ENCODE results near the gene IGSF6.
"Not testable (repeated sequence)": the region's sequence is repeated elsewhere in the genome, so short reads cannot be mapped to it uniquely, and the experiment has no call there.

IGSF6 gene

GRCh38 chr16:21652453-21652852 lies at the start of gene IGSF6:
TSS of gene IGSF6 (minus strand) at chr16:21652608. CDS start at chr16:21652598, 10 bp downstream.
- Mint-ChIP-seq H3K27me3 (no peaks in the 10 kb centered on the region), H3K4me1 (ENCODE audit: low read depth) (peaks cover 68% of the 10 kb centered on the region), H3K36me3 (ENCODE audit: low read depth) (peaks cover 59% of the 10 kb centered on the region), H3K27ac (peak within 1 kb of the TSS; percentile 85), H3K4me3 (peak within 1 kb of the TSS; percentile 83), H3K9me3 (no peaks in the 10 kb centered on the region)
- intact Hi-C loops (cut with micrococcal nuclease): no loop called here

- H3K4me3 Mint-ChIP-seq: no peak overlapping the region
- no peaks in the 10 kb centered on the region for H3K36me3 Mint-ChIP-seq (ENCODE audit: low read depth)
- H3K27ac Mint-ChIP-seq: no peak overlapping the region
- intact Hi-C loops (cut with micrococcal nuclease): no loop called here
- H3K9me3 Mint-ChIP-seq: no peaks in the 10 kb centered on the region
- H3K4me1 Mint-ChIP-seq (ENCODE audit: low read depth): peaks cover 19% of the 10 kb centered on the region
- H3K27me3 Mint-ChIP-seq: no peaks in the 10 kb centered on the region
These were observed 48.9 kb upstream of the IGSF6 start for GRCh38 chr16:21701271-21701670.

GRCh38 chr16:21698169-21699032 lies 46.0 kb upstream of the IGSF6 start:
- Mint-ChIP-seq H3K4me3 (no peak overlapping the region), H3K9me3 (no peaks in the 10 kb centered on the region), H3K4me1 (ENCODE audit: low read depth) (peaks cover 10% of the 10 kb centered on the region), H3K27me3 (no peaks in the 10 kb centered on the region), H3K36me3 (ENCODE audit: low read depth) (no peaks in the 10 kb centered on the region), H3K27ac (no peak overlapping the region)
- intact Hi-C loops (cut with micrococcal nuclease): no loop called here

GRCh38 chr16:21697032-21697431 lies 44.6 kb upstream of the IGSF6 start:
- peaks cover 3% of the 10 kb centered on the region for H3K27me3 Mint-ChIP-seq
- no peaks in the 10 kb centered on the region for H3K36me3 Mint-ChIP-seq (ENCODE audit: low read depth)
- no peaks in the 10 kb centered on the region for H3K9me3 Mint-ChIP-seq
- H3K4me1 Mint-ChIP-seq (ENCODE audit: low read depth): peaks cover 5% of the 10 kb centered on the region
- no peak overlapping the region for H3K27ac Mint-ChIP-seq
- intact Hi-C loops (cut with micrococcal nuclease): no loop called here
- H3K4me3 Mint-ChIP-seq: no peak overlapping the region

- Mint-ChIP-seq H3K9me3 (no peaks in the 10 kb centered on the region), H3K4me3 (no peak overlapping the region), H3K27me3 (peaks cover 4% of the 10 kb centered on the region), H3K36me3 (ENCODE audit: low read depth) (no peaks in the 10 kb centered on the region), H3K27ac (no peak overlapping the region), H3K4me1 (ENCODE audit: low read depth) (peaks cover 5% of the 10 kb centered on the region)
- intact Hi-C loops (cut with micrococcal nuclease): no loop called here
These were observed 42.2 kb upstream of the IGSF6 start for GRCh38 chr16:21694609-21695008.

GRCh38 chr16:21690967-21691366 lies 38.6 kb upstream of the IGSF6 start:
- peaks cover 17% of the 10 kb centered on the region for H3K27me3 Mint-ChIP-seq
- H3K27ac Mint-ChIP-seq; H3K36me3 Mint-ChIP-seq (ENCODE audit: low read depth); H3K4me1 Mint-ChIP-seq (ENCODE audit: low read depth); intact Hi-C loops (cut with micrococcal nuclease); H3K9me3 Mint-ChIP-seq; H3K4me3 Mint-ChIP-seq: not testable (repeated sequence)

- Mint-ChIP-seq H3K4me1 (ENCODE audit: low read depth) (no peaks in the 10 kb centered on the region), H3K9me3 (no peaks in the 10 kb centered on the region), H3K4me3 (no peak overlapping the region), H3K27ac (no peak overlapping the region), H3K27me3 (peaks cover 17% of the 10 kb centered on the region), H3K36me3 (ENCODE audit: low read depth) (no peaks in the 10 kb centered on the region)
- intact Hi-C loops (cut with micrococcal nuclease): no loop called here
These were observed 36.7 kb upstream of the IGSF6 start for GRCh38 chr16:21689107-21689506.

- intact Hi-C loops (cut with micrococcal nuclease): no loop called here
- H3K27ac Mint-ChIP-seq: no peak overlapping the region
- no peaks in the 10 kb centered on the region for H3K4me1 Mint-ChIP-seq (ENCODE audit: low read depth)
- peaks cover 23% of the 10 kb centered on the region for H3K27me3 Mint-ChIP-seq
- H3K4me3 Mint-ChIP-seq: no peak overlapping the region
- no peaks in the 10 kb centered on the region for H3K36me3 Mint-ChIP-seq (ENCODE audit: low read depth)
- no peaks in the 10 kb centered on the region for H3K9me3 Mint-ChIP-seq
These were observed 32.6 kb upstream of the IGSF6 start for GRCh38 chr16:21685034-21685455.

- Mint-ChIP-seq H3K4me1 (ENCODE audit: low read depth) (no peaks in the 10 kb centered on the region), H3K9me3 (no peaks in the 10 kb centered on the region), H3K4me3 (no peak overlapping the region), H3K27ac (no peak overlapping the region), H3K27me3 (peaks cover 23% of the 10 kb centered on the region), H3K36me3 (ENCODE audit: low read depth) (no peaks in the 10 kb centered on the region)
- intact Hi-C loops (cut with micrococcal nuclease): no loop called here
These were observed 31.8 kb upstream of the IGSF6 start for GRCh38 chr16:21684199-21684598.

GRCh38 chr16:21683184-21683583 lies 30.8 kb upstream of the IGSF6 start:
- Mint-ChIP-seq H3K36me3 (ENCODE audit: low read depth) (no peaks in the 10 kb centered on the region), H3K27ac (no peak overlapping the region), H3K9me3 (no peaks in the 10 kb centered on the region), H3K27me3 (peaks cover 19% of the 10 kb centered on the region), H3K4me3 (no peak overlapping the region), H3K4me1 (ENCODE audit: low read depth) (no peaks in the 10 kb centered on the region)
- intact Hi-C loops (cut with micrococcal nuclease): no loop called here

GRCh38 chr16:21680714-21681113 lies 28.3 kb upstream of the IGSF6 start:
- H3K27ac Mint-ChIP-seq; H3K36me3 Mint-ChIP-seq (ENCODE audit: low read depth); H3K4me1 Mint-ChIP-seq (ENCODE audit: low read depth); H3K4me3 Mint-ChIP-seq; intact Hi-C loops (cut with micrococcal nuclease); H3K9me3 Mint-ChIP-seq: not testable (repeated sequence)
- H3K27me3 Mint-ChIP-seq: peaks cover 13% of the 10 kb centered on the region

GRCh38 chr16:21674456-21674855 lies 22.0 kb upstream of the IGSF6 start:
- H3K27me3 Mint-ChIP-seq; H3K27ac Mint-ChIP-seq; H3K9me3 Mint-ChIP-seq; H3K4me3 Mint-ChIP-seq; intact Hi-C loops (cut with micrococcal nuclease); H3K4me1 Mint-ChIP-seq (ENCODE audit: low read depth); H3K36me3 Mint-ChIP-seq (ENCODE audit: low read depth): not testable (repeated sequence)

GRCh38 chr16:21673469-21673868 lies 21.1 kb upstream of the IGSF6 start:
- Mint-ChIP-seq H3K27ac (no peak overlapping the region), H3K27me3 (peaks cover 3% of the 10 kb centered on the region), H3K4me1 (ENCODE audit: low read depth) (peaks cover 5% of the 10 kb centered on the region), H3K4me3 (no peak overlapping the region), H3K9me3 (peaks cover 7% of the 10 kb centered on the region), H3K36me3 (ENCODE audit: low read depth) (no peaks in the 10 kb centered on the region)
- intact Hi-C loops (cut with micrococcal nuclease): no loop called here

- Mint-ChIP-seq H3K27ac (no peak overlapping the region), H3K9me3 (no peaks in the 10 kb centered on the region), H3K27me3 (peaks cover 14% of the 10 kb centered on the region), H3K4me3 (no peak overlapping the region), H3K36me3 (ENCODE audit: low read depth) (no peaks in the 10 kb centered on the region), H3K4me1 (ENCODE audit: low read depth) (peaks cover 14% of the 10 kb centered on the region)
- intact Hi-C loops (cut with micrococcal nuclease): no loop called here
These were observed 15.2 kb upstream of the IGSF6 start for GRCh38 chr16:21667575-21667974.

GRCh38 chr16:21666772-21667171 lies 14.4 kb upstream of the IGSF6 start:
- H3K27ac Mint-ChIP-seq: no peak overlapping the region
- no peaks in the 10 kb centered on the region for H3K9me3 Mint-ChIP-seq
- intact Hi-C loops (cut with micrococcal nuclease): no loop called here
- H3K27me3 Mint-ChIP-seq: peaks cover 14% of the 10 kb centered on the region
- peaks cover 14% of the 10 kb centered on the region for H3K4me1 Mint-ChIP-seq (ENCODE audit: low read depth)
- H3K36me3 Mint-ChIP-seq (ENCODE audit: low read depth): no peaks in the 10 kb centered on the region
- H3K4me3 Mint-ChIP-seq: no peak overlapping the region

All from dendritic cell treated with granulocyte-macrophage colony-stimulating factor and Interleukin-4, amounts not matched to agents 40 ng/mL and 50 ng/mL, for 4 days (primary cell).